ENCODE results near the gene BNIPL.
A peak's percentile ranks its signal among the peaks of the same experiment; 100 is the strongest.

BNIPL gene

DNA sequence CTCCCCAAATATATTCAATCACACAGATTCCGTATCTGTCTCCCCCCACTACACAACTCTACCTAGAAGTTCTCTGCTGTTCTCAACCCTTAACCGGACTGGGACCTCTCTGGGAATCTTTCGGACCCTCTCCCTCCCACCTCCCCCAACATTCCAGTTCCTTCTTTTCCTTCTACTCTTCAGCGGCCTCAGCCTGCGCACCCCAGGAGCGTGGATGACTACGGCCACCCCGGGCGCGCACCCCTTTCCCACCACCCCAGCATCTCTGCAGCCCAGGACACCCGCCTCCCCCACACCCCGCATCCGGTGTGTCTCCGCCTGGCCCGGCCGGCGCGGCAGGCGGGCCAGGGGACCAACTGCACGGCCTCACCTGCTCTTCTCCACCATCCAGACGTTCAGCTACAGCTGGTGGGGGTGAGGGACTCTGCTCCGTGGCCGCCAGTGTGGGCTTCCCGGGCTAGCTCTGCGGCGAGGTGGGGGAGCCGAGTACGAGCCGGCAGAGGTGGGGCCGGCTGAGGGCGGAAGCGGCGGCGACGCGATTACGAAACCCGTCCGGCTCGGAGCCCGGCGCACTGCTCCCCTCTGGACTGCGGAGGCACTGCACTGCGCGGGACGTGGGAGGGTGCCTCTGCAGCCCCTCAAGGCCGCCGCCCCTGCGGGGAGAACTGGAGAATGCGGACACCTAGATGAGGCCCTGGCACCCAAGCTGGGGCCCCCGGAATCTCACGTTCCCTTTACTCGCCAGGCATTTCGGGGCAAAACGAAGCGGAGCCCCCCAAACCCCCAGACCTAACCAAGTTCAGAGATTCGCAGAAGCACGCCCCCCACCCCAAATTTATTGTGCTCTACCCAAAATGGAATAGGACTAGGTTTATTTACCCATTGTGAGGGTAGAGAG is 23.0 kb downstream of the BNIPL start, which contains the start of gene CDC42SE1:
TSS of gene CDC42SE1 (minus strand) at position 514 of the 898 bp plus-strand sequence. CDS start 3,892 bp downstream, outside the sequence.
- DNase-seq, result peak; percentile 85

DNA sequence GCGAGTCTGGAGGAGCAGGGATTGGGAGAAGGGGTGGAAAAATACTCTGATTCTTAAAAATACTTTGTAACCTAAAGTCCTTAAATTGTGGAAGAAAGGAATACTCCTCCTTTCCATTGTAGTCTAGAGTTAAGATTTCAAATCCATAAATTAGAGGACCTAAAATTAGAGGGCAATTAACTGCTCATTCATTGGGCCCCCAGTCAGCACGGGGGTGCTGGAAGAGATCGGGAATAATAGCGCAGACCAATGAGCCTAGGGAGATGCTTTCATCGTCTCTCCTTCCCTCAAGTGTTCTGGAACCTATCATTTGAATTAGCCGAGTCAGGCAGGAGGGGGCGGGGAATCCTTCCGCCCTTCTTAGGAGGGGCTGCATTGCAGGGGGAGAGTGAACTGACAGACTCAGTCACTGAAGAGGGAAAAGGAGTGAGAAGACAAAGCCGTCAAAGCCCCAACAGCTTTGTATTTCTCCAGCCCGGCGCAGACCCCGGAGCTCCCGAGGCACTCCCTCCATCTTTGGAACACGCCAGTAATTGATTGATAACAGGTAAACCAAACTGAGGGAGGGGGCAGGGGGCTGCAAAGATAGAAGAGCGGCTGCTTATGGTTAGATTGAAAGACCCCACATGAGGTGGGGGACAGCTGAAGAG is 23.7 kb downstream of the BNIPL start, which contains the start of gene MLLT11:
TSS of gene MLLT11 (plus strand) at position 391 of the 650 bp plus-strand sequence. CDS start 6,828 bp downstream, outside the sequence.
- peak; percentile 84 for DNase-seq

DNA sequence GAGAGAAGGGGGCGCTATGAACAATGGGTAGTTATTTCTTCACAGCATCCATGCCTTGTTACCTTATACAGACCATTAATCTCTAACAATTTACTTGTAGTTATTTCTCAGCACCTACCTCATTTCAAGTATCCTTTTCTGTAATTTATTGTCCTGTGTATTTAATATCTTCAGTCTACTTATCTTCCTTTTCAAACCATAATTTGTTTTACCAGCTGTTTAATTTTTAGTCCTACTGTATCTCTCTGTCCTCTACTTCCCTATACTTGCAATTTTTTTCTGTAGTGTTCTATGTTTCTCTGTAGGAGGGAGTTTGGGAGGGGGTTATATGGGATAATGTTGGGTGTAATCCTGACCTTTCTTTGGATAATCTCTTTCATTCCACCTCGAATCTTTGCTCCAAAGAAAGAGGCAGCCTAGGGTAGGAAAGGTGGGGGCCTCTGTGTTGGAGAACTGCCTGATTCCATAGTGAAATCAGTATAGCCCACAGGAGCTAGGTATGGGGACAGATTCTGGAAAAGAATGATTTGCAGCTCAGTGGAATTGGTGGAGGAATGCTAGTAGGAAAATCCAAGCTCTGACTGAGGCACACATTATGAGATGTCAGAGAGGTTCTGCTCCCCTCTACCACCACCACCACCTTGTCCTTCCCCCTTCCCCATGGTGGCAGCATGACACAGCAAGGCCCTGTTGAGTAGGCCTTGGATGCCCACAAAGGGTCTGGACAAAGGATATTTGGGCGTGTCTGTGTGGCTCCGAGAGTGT is 24.5 kb downstream of the BNIPL start:
- DNase-seq, result no peak

DNA sequence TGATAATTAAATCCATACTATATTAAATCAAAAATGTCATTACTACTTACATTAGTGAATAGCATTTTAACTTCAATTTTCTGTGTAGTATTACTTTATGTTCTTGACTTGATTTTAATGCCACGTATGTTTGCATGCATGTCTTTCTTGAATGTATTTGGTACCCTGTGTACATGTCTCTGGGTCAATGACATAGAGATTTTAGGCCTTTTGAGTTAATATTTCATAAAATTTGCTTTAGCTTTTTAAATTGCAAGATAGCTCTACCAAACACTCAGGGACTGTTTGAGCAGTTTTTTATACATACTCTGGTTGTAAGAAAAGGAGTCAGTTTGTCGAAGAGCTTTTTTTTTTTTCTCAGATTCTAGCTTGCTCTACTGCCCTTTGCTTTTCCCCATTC is 25.3 kb downstream of the BNIPL start:
- DNase-seq, result no peak

DNA sequence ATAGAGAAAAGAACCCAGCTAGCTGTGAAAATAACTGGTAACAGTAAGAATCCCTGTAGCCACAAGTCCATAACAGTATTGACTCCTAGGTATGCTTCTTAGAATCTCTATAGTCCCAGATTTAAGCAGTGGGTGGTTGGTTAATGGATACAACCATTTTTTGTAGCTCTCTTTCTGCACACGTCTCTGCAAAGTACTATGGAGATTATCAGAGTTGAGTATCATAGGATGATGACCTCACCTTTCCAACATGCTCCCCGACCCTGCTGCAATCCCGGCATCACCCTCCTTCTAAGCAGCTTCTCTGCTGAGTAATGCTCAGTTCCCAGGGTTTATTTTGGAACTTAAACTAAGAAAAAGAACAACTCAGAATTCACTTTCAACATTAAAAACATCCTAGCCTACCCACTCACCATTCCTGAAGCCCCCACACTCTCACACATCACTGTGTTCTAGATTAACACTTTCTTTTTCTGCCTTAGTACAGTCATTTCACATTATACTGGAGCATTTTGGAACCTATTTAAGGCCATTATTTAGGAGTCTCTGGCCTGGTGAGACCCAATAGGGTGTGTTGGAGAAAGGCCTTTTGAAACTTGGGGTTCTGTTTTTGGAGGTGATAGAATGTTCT is 26.5 kb downstream of the BNIPL start:
- DNase-seq, result peak; percentile 82

DNA sequence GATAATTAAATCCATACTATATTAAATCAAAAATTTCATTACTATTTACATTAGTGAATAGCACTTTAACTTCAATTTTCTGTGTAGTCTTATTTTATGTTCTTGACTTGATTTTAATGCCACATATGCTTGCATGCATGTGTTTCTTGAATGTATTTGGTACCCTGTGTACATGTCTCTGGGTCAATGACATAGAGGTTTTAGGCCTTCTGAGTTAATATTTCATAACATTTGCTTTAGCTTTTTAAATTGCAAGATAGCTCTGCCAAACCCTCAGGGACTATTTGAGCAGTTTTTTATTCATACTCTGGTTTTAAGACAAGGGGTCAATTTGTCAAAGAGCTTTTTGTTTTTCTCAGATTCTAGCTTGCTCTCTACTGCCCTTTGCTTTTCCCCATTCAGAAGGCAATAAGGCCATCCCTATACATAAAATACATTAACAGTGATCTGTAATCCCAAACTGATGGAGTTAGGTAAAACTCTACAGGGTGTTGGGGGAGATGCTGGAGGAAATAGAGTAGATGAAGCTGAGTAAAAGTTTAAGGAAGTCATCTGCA is 28.8 kb downstream of the BNIPL start:
- no peak for DNase-seq

DNA sequence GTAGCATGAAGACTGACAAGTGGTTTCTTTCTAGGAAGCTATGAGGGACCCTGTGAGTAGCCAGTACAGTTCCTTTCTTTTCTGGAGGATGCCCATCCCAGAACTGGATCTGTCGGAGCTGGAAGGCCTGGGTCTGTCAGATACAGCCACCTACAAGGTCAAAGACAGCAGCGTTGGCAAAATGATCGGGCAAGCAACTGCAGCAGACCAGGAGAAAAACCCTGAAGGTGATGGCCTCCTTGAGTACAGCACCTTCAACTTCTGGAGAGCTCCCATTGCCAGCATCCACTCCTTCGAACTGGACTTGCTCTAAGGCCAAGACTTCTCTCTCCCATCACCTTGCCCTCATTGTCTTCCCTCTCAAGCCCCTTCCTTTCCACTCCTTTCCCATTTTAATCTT is 30.8 kb downstream of the BNIPL start:
- DNase-seq, result no peak

DNA sequence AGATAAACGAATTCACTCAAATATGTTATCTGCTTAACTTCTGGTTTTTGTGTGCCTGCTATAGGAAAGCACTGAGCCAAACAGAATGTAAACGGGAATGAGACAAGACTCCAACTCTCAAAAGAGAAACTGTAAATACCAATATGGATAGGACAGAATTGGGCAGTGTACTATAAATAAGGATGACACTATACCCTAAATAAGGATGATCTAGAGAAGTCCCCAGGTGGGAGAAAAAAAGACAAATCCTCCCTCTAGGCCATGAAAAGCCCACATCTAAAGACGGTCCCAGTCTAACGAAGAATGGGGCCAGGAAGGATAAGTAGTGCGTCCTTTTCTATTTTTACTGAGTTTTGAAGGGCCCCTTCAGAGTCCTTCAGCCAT is 32.7 kb downstream of the BNIPL start:
- DNase-seq, result no peak

DNA sequence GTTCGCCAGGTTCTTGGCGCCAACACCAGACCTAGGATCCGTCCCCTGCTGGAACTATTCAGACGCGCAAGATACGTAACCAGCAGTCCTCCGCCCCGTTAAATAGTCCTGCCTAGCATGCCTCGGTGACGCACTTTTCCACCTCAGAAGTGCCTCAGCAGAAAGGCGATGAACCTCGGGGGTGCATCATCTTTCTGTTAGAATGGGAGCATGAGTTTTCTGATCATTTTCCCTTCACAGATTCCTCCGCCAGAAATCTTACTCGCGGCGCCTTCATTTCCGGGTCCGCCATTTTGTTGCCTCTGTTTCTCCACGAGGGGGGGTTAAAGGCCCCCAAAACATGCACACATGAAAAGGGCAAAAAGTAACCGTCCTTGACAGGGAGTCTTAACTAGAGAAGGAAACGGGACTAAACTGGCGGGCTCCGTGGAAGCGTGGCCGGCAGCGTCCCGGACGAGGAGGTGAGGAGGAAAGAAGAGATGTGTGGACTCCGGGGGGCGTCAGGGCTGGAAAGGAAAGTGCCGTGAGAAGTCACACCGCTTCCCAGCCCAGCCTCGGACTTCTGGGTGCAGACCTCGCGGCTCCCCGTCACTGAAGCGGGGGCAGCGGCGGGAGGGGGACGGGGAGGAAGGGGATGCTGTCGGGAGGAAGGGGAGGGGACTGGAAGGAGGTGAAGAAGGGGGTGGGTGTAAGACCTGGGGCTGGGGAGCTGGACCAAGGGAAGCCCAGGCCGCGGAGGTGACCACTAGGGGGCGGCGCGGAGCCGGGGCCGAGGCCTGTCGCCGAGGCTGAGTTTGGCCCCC is 34.3 kb downstream of the BNIPL start, which contains the start of gene GABPB2:
TSS of gene GABPB2 (plus strand) at position 288 of the 803 bp plus-strand sequence. CDS start 17,429 bp downstream, outside the sequence.
- DNase-seq, result peak; percentile 97

DNA sequence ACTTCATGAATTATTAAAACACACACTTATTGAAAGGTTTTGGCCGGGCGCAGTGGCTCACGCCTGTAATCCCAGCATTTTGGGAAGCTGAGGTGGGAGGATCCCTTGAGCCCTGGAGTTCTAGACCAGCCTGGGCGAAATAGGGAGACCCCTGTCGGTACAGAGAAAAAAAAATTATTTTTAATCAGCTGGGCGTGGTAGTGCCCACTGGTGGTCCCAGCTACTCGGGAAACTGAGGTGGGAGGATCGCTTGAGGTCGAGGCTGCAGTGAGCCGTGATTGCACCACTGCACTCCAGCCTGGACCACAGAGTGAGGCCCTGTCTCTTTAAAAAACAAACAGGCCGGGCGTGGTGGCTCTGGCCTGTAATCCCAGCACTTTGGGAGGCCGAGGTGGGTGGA is 35.8 kb downstream of the BNIPL start:
- no peak for DNase-seq

DNA sequence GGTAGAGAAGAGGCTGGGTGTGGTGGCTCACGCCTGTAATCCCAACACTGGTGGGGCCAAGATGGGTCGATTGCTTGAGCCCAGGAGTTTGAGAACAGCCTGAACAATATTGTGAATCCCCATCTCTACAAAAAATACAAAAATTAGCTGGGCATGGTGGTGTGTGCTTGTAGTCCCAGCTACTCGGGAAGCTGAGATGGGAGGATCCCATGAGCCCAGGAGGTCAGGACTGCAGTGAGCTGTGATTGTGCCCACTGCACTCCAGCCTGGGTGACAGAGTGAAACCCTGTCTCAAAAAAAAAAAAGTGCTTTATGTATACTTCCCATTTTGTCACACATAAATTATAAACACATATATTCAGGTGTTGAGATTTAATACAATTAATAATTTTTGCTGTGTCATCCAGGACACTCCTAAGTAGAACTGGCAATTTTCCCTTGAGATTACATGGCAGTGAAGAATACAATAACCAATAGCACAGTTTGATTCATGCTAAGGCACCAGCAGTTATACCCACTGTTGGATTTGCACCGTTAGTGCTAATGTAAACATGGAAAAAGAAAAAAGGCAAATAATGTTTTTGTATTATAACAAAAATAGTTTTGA is 49.7 kb downstream of the BNIPL start:
- DNase-seq, result no peak
